Adrenal gland (tissue), 5 donors: ENCODE results near the gene CST8.

Experiments used
- POLR2A ChIP-seq, 2 donors: fragments of 450-650 bp; IDR thresholded peaks; one replicate each; pipeline ENCODE4 v1.6.1; 2017; ENCODE audit warnings: antibody characterized with exemption in 2 of 2, mild to moderate bottlenecking in 2 of 2, moderate library complexity in 1 of 2
- TF ChIP-seq, protein P1 (sequence below), 6 experiments: fragments of 450-650 bp in 4 of 6; fragments of 200-600 bp in 2 of 6; sonication (generic) in 1 of 6; IDR thresholded peaks; 1 replicate in 5 of 6; 2 replicates in 1 of 6; pipeline versions ENCODE4 v1.5.1 to v1.8.0; 2016 to 2021; ENCODE audit warnings: antibody characterized with exemption in 6 of 6, mild to moderate bottlenecking in 2 of 6, moderate library complexity in 1 of 6
- donor health status: DM: no; HTN: no; CAD: no.

DNA sequence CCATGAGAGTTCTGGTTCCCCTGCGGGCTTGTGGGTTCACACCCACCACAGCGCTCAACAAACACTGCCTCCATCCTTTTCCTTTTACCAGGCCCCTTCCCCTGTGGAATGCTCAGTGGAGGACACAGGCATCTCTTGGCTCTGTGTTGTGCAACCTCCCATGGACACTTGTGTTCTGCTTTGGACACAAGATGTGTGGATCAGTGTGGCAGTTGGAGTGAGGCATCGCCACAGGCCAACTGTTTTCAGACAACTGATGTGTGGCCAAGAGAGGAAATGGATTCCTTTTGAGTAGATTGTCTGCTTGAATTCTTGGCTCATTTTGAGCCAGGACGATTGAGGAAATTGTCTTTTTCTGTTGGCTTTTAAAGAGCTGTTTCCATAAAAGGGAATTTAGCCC is 26.8 kb downstream of the CST8 start:
- TF ChIP-seq, protein P1, sequence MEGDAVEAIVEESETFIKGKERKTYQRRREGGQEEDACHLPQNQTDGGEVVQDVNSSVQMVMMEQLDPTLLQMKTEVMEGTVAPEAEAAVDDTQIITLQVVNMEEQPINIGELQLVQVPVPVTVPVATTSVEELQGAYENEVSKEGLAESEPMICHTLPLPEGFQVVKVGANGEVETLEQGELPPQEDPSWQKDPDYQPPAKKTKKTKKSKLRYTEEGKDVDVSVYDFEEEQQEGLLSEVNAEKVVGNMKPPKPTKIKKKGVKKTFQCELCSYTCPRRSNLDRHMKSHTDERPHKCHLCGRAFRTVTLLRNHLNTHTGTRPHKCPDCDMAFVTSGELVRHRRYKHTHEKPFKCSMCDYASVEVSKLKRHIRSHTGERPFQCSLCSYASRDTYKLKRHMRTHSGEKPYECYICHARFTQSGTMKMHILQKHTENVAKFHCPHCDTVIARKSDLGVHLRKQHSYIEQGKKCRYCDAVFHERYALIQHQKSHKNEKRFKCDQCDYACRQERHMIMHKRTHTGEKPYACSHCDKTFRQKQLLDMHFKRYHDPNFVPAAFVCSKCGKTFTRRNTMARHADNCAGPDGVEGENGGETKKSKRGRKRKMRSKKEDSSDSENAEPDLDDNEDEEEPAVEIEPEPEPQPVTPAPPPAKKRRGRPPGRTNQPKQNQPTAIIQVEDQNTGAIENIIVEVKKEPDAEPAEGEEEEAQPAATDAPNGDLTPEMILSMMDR (IDR thresholded peaks at IDR 0.05), result no peak
- TF ChIP-seq POLR2A (IDR thresholded peaks at IDR 0.05), result no peak
